Activated effector memory CD4-positive, alpha-beta T cell treated with Interleukin-2 at 50 U/mL for 16 hours (primary cell): ENCODE measurements around the gene YY1.
A peak's percentile ranks its signal among the peaks of the same experiment; 100 is the strongest.
"Not testable (repeated sequence)": the region's sequence is repeated elsewhere in the genome, so short reads cannot be mapped to it uniquely, and the experiment has no call there.

Experiments used
- DNase-seq: peaks from one replicate; pipeline ENCODE4 v3.0.0-alpha.2; 2020

Gene YY1

GRCh38 chr14:100238419-100239210 lies at the start of gene YY1:
YY1 (plus strand) TSS chr14:100239144; CDS start chr14:100239245, 101 bp downstream.
- peak; percentile 99 for DNase-seq

- DNase-seq, result no peak
These were observed 48.8 kb upstream of the YY1 start for GRCh38 chr14:100190126-100190525.

- DNase-seq, result no peak
These were observed 47.2 kb upstream of the YY1 start for GRCh38 chr14:100191584-100192249.

GRCh38 chr14:100192250-100192671 lies 46.7 kb upstream of the YY1 start:
- DNase-seq, result no peak

GRCh38 chr14:100192672-100193416 lies 46.1 kb upstream of the YY1 start:
- peak; percentile 100 for DNase-seq

GRCh38 chr14:100193417-100194357 lies 45.3 kb upstream of the YY1 start:
- no peak for DNase-seq

GRCh38 chr14:100199240-100199860 lies 39.6 kb upstream of the YY1 start:
- DNase-seq, result no peak

- DNase-seq, result no peak
These were observed 38.6 kb upstream of the YY1 start for GRCh38 chr14:100200311-100200710.

GRCh38 chr14:100201701-100202100 lies 37.2 kb upstream of the YY1 start:
- DNase-seq, result no peak

- DNase-seq, result no peak
These were observed 36.2 kb upstream of the YY1 start for GRCh38 chr14:100202712-100203111.

GRCh38 chr14:100203146-100203545 lies 35.8 kb upstream of the YY1 start:
- DNase-seq, result no peak

- DNase-seq, result no peak
These were observed 34.7 kb upstream of the YY1 start for GRCh38 chr14:100203962-100204834.

- DNase-seq, result not testable (repeated sequence)
These were observed 34.1 kb upstream of the YY1 start for GRCh38 chr14:100204835-100205167.

- not testable (repeated sequence) for DNase-seq
These were observed 31.4 kb upstream of the YY1 start for GRCh38 chr14:100207588-100207987.

GRCh38 chr14:100208136-100208535 lies 30.8 kb upstream of the YY1 start:
- DNase-seq, result not testable (repeated sequence)

- DNase-seq, result no peak
These were observed 27.6 kb upstream of the YY1 start for GRCh38 chr14:100211366-100211765.

- no peak for DNase-seq
These were observed 27.1 kb upstream of the YY1 start for GRCh38 chr14:100211893-100212292.

- DNase-seq, result no peak
These were observed 26.2 kb upstream of the YY1 start for GRCh38 chr14:100212476-100213333.

- no peak for DNase-seq
These were observed 25.4 kb upstream of the YY1 start for GRCh38 chr14:100213587-100213955.
